ENCODE data around the gene NDRG4.

The NDRG4 gene

GRCh38 chr16:58541711-58542110 lies 41.8 kb downstream of the NDRG4 start:
- no peaks in the 10 kb centered on the region for H3K9me3 Mint-ChIP-seq
- ATAC-seq (replicated peaks) = no peak
- no peak overlapping the region for H3K27ac Mint-ChIP-seq
- H3K27me3 Mint-ChIP-seq = no peaks in the 10 kb centered on the region
- peaks cover 99% of the 10 kb centered on the region for H3K36me3 Mint-ChIP-seq (ENCODE audit: insufficient read depth)
- DNase-seq = no peak
- peaks cover 0 to 15% of the 10 kb centered on the region in 2 donors for H3K4me1 Mint-ChIP-seq (ENCODE audit: low read depth in 2 of 2)
- H3K4me3 Mint-ChIP-seq = no peak overlapping the region

- Mint-ChIP-seq H3K27me3 (no peaks in the 10 kb centered on the region), H3K36me3 (ENCODE audit: insufficient read depth) (peaks cover 99% of the 10 kb centered on the region), H3K27ac (no peak overlapping the region), H3K4me1 (ENCODE audit: low read depth in 2 of 2) (peaks cover 0 to 14% of the 10 kb centered on the region in 2 donors), H3K4me3 (no peak overlapping the region), H3K9me3 (no peaks in the 10 kb centered on the region)
- DNase-seq (no peak), ATAC-seq (replicated peaks) (no peak)
Observed at GRCh38 chr16:58542291-58542690, 42.3 kb downstream of the NDRG4 start.

GRCh38 chr16:58543685-58544084 lies 43.7 kb downstream of the NDRG4 start:
- Mint-ChIP-seq H3K27me3 (no peaks in the 10 kb centered on the region), H3K27ac (no peak overlapping the region), H3K36me3 (ENCODE audit: insufficient read depth) (peaks cover 93% of the 10 kb centered on the region), H3K4me3 (no peak overlapping the region), H3K9me3 (no peaks in the 10 kb centered on the region), H3K4me1 (ENCODE audit: low read depth in 2 of 2) (peaks cover 0 to 12% of the 10 kb centered on the region in 2 donors)
- DNase-seq (no peak), ATAC-seq (replicated peaks) (no peak)

GRCh38 chr16:58548378-58548777 lies 48.4 kb downstream of the NDRG4 start:
- Mint-ChIP-seq H3K9me3 (no peaks in the 10 kb centered on the region), H3K27ac (no peak overlapping the region), H3K4me1 (ENCODE audit: low read depth in 2 of 2) (peaks cover 2 to 6% of the 10 kb centered on the region in 2 donors), H3K27me3 (no peaks in the 10 kb centered on the region), H3K4me3 (no peak overlapping the region), H3K36me3 (ENCODE audit: insufficient read depth) (peaks cover 86% of the 10 kb centered on the region)
- DNase-seq (no peak), ATAC-seq (replicated peaks) (no peak)

DNA sequence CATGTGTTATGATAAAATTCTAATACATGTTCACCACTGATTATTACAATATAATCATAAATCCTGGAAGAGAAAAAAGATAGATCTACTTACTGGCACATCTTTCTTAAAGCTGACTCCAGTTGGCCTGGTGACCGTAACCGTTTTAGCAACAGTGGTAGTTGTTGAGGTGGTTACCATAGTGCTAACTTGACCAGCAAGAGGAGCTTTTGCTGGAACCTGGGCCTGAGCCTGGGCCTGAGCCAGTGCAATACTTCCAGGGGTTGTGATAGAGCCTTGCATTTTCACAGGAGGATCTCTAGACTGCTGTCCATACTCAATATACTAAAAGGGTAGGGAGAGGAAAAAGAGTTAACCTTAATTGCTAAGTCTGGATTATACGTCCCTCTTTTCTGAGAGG lies 51.6 kb downstream of the NDRG4 start:
- peaks cover 87% of the 10 kb centered on the region for H3K36me3 Mint-ChIP-seq (ENCODE audit: insufficient read depth)
- DNase-seq = no peak
- H3K9me3 Mint-ChIP-seq = no peaks in the 10 kb centered on the region
- H3K27ac Mint-ChIP-seq = no peak overlapping the region
- ATAC-seq (replicated peaks) = no peak
- H3K4me3 Mint-ChIP-seq = no peak overlapping the region
- H3K4me1 Mint-ChIP-seq (ENCODE audit: low read depth in 2 of 2) = peaks cover 2 to 4% of the 10 kb centered on the region in 2 donors
- no peaks in the 10 kb centered on the region for H3K27me3 Mint-ChIP-seq

DNA sequence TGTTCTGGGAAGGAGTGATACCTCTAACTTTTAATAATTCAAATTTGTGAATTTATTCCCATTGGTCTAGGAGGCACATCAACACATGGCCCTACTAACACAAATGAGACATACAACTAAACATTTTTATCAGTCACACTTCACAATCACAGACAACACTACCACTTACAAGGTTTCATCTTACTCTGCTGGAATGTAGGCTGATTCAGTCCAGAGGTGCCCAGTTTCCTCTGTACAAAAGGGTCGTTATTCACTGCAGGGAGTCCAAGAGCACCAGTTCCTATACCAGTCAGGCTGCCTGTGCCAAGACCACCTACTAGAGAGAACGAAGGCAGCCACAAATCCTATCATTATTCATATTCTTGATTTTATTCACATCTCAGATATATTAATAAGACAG lies 56.7 kb downstream of the NDRG4 start:
- DNase-seq (no peak), ATAC-seq (replicated peaks) (no peak)
- Mint-ChIP-seq H3K4me3 (no peak overlapping the region), H3K4me1 (ENCODE audit: low read depth in 2 of 2) (peaks cover 2 to 4% of the 10 kb centered on the region in 2 donors), H3K27me3 (no peaks in the 10 kb centered on the region), H3K9me3 (no peaks in the 10 kb centered on the region), H3K36me3 (ENCODE audit: insufficient read depth) (peaks cover 82% of the 10 kb centered on the region), H3K27ac (peak overlapping the region; percentile 53 to 65)

Data from effector memory CD8-positive, alpha-beta T cell (primary cell).